Thyroid gland (tissue), 4 donors: ENCODE measurements around the gene CCDC71L.

Experiments used
- CTCF ChIP-seq, 6 experiments: fragments of 200-600 bp in 3 of 6; fragments of 450-650 bp in 3 of 6; sonication (generic) in 3 of 6; IDR thresholded peaks; one replicate each; pipeline ENCODE4 v1.5.1; 2016 to 2019; ENCODE audit warnings: antibody characterized with exemption in 6 of 6, mild to moderate bottlenecking in 2 of 6, inconsistent platforms in 1 of 6, moderate library complexity in 1 of 6
- POLR2A ChIP-seq, 2 donors: fragments of 450-650 bp; IDR thresholded peaks; one replicate each; pipeline ENCODE4 v1.6.1; 2017; ENCODE audit warnings: antibody characterized with exemption in 2 of 2, mild to moderate bottlenecking in 2 of 2, moderate library complexity in 1 of 2

- TF ChIP-seq CTCF (IDR thresholded peaks at IDR 0.05) = no peak
- no peak for TF ChIP-seq POLR2A (IDR thresholded peaks at IDR 0.05)
Observed at GRCh38 chr7:106655703-106656498, 5.1 kb downstream of the CCDC71L start.
